ENCODE data around the gene ST6GALNAC4. TPM values are rescaled to one million over a fixed set of nuclear protein-coding genes. Genes with fewer than 3 reads are reported as not detected.

ST6GALNAC4 gene
- total and polyA plus RNA-seq, 9 of the 15 experiments (the other 6 are each of a cell fraction or from before 2014, with no cell fraction given), result 2.6 to 43.1 (median 15.4) TPM

DNA sequence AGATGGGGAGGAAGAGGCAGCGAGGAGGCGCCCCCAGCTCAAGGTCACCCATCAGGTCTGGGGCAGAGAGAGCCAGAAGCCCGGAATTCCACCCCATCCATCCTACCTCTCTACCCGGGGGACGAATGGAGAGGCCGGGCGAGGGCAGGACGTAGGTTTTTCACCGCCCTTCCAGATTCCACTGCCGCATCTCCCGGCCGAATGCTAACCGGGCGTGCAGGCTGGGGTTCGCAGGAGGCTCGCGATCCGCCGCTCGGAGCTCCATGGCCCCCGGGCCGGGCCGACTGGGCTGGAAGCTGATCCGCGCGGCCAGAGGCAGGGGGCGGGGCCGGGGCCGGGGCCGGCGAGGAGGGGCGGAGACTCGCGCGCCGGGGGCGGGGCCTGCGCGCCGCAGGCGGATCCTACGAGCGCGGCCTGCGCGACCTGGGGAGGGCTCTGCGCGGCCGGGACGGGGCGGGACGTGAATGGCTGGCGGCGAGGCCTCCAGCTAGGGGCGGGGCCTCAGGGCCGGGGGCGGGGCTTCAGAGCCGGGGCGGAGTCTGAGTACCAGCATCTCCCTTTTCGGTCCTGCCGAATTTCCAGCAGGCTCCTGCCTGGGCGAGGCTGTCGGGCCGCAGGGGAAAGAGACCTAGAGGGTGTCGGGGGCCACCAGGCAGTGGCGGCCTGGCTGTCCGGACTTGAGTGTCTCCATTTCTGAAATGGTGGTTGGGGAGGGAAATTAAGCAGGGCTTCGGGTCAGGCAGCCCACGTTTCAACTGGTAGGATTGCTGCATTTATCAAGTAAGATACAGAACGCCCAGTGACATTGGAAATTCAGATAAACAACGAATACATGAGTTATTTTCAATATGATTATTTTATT is at the start of gene ST6GALNAC4 (continued):
- TF ChIP-seq SUPT5H (IDR thresholded peaks at IDR 0.05), result peak; percentile 47; the same call in 1 of the 2 replicates
- peak in 1 of 2 experiments; percentile 21; a peak in 1 of 4 replicates for TF ChIP-seq KDM4B (IDR thresholded peaks at IDR 0.05; ENCODE audit: borderline replicate concordance in 2 of 2, low read depth in 1 of 2)
- TF ChIP-seq ZBTB7A (IDR thresholded peaks at IDR 0.05; ENCODE audit: borderline replicate concordance, control insufficient read depth, low read depth, low read length), result 0 out of 2 replicates have a peak, but pooled peaks have one; percentile 22
- TF ChIP-seq POLR2AphosphoS5 (IDR thresholded peaks at IDR 0.05; ENCODE audit: control insufficient read depth, insufficient read depth, low read depth, low read length), result peak; percentile 38; the same call in 1 of the 2 replicates
- peak; percentile 40 for TF ChIP-seq CCNT2 (IDR thresholded peaks at IDR 0.05; ENCODE audit: borderline replicate concordance, extremely low read depth, insufficient read length, low read depth, low read length)
- TF ChIP-seq PHF8 (IDR thresholded peaks at IDR 0.05; ENCODE audit: borderline replicate concordance, low read length), result peak; percentile 73; the same call in 1 of the 2 replicates
- TF ChIP-seq CREB1 (IDR thresholded peaks at IDR 0.05), result peak; percentile 19; the same call in 1 of the 2 replicates
- no peak for TF ChIP-seq CREB1 (CRISPR knock-in tag; IDR thresholded peaks at IDR 0.05)
- TF ChIP-seq ERF (CRISPR knock-in tag; IDR thresholded peaks at IDR 0.05), result no peak
- peak; percentile 46 to 66; a peak in 3 of 4 replicates for TF ChIP-seq MAZ (CRISPR knock-in tag; conservative IDR thresholded peaks at IDR 0.05 in 1 of 2, IDR thresholded peaks at IDR 0.05 in 1 of 2)
- TF ChIP-seq CXXC5 (CRISPR knock-in tag; IDR thresholded peaks at IDR 0.05), result peak; percentile 13
- TF ChIP-seq EWSR1 (IDR thresholded peaks at IDR 0.05; ENCODE audit: borderline replicate concordance, low read depth, partially characterized antibody), result no peak
